Upper lobe of left lung (tissue), 4 donors: ENCODE data around the gene C1orf185.

Experiments used
- CTCF ChIP-seq, 6 experiments: fragments of 450-650 bp in 4 of 6; fragments of 200-600 bp in 2 of 6; sonication (generic) in 2 of 6; IDR thresholded peaks; one replicate each; pipeline ENCODE4 v1.5.1; 2016 to 2019; ENCODE audit warnings: antibody characterized with exemption in 6 of 6
- POLR2A ChIP-seq, 4 donors: fragments of 450-650 bp; IDR thresholded peaks; one replicate each; pipeline ENCODE4 v1.5.1; 2016 to 2017; ENCODE audit warnings: antibody characterized with exemption in 4 of 4, mild to moderate bottlenecking in 2 of 4

DNA sequence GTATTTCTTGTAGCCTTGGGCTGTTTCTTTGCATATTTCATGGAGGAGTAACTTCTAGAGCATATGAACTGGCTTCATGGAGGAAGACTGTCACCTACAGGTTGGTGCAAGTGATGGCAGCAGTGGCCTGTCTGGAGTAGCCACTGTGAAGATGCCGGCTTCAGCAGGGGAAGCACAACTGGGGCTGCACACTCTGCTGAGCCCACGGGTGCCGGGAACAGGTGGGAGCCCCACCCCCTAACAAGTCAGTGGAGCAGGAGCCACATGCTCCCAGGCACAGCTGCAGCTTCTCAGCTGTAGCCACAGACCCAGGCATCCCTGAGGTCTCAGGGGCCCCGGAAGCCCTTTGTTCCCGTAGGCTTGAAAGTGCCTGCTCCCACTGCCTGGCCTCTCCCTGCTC is 43.2 kb upstream of the C1orf185 start:
- TF ChIP-seq CTCF (IDR thresholded peaks at IDR 0.05) (peak in 1 of 6 experiments; percentile 30), POLR2A (IDR thresholded peaks at IDR 0.05) (no peak)
